ENCODE data around the gene CACNA1H.

Gene CACNA1H

DNA sequence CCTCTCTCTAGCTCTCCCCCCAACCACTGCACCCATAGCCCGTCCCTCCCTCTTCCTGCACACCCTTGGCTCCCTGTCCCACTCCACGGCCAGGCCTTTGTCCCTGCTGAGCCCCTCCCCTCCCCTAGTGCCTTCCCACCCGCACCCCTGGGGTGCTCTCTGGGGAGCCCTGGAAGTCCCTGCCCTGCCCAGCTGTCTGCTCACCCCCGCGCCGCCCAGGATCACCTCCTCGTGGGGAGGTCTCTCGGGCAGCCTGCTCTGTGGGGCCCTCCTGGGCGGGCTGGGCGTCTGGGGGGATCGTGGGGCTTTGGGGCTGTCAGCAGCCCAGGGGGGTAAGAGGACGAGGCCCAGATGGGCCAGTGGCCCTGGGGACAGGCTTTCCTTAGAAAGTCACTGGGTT is 18.1 kb downstream of the CACNA1H start:
- DNase-seq (ENCODE audit: low read depth in 2 of 3, low spot score in 2 of 3) = no peak

- no peak for DNase-seq (ENCODE audit: low read depth in 2 of 3, low spot score in 2 of 3)
These were observed 19.0 kb downstream of the CACNA1H start for GRCh38 chr16:1171854-1172428.

GRCh38 chr16:1172651-1173050 is 19.7 kb downstream of the CACNA1H start:
- no peak for DNase-seq (ENCODE audit: low read depth in 2 of 3, low spot score in 2 of 3)

GRCh38 chr16:1173788-1174451 is 21.0 kb downstream of the CACNA1H start:
- DNase-seq (ENCODE audit: low read depth in 2 of 3, low spot score in 2 of 3) = no peak

GRCh38 chr16:1174477-1175357 is 21.8 kb downstream of the CACNA1H start:
- no peak for DNase-seq (ENCODE audit: low read depth in 2 of 3, low spot score in 2 of 3)

DNA sequence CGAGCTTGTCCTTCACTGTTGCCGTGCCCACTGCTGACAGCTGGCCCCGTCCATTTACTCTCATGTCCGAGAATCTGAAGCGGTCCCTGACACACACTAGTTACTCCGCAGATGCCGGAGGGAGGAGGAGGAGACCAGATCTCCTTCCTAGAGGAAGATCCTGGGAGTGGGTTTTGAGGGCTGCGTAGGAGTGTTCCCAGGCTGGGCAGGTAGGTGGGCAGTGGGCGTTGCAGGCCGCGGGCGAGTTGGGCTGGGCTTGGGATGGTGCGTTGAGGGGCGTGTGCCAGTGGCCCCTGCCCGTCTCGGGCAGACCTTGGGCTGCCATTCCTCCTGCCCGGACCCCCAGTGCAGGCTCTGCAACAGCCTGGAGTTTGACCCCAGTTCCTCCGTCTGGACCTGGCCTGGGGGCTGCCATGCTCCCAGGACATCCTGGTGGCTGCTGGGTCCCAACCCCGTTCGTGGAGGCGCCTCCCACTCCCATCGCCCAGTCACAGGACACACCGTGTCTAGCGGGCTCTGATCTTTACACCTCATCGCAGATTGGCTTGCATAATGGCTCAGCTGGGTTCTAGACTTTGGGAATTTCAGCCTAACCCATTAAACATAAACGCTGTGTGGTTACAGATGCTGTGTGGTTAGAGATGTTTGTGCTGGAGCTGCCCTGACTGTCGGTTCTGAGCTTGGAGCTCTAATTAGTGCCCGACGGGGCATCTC is 22.8 kb downstream of the CACNA1H start:
- DNase-seq (ENCODE audit: low read depth in 2 of 3, low spot score in 2 of 3) = no peak

DNA sequence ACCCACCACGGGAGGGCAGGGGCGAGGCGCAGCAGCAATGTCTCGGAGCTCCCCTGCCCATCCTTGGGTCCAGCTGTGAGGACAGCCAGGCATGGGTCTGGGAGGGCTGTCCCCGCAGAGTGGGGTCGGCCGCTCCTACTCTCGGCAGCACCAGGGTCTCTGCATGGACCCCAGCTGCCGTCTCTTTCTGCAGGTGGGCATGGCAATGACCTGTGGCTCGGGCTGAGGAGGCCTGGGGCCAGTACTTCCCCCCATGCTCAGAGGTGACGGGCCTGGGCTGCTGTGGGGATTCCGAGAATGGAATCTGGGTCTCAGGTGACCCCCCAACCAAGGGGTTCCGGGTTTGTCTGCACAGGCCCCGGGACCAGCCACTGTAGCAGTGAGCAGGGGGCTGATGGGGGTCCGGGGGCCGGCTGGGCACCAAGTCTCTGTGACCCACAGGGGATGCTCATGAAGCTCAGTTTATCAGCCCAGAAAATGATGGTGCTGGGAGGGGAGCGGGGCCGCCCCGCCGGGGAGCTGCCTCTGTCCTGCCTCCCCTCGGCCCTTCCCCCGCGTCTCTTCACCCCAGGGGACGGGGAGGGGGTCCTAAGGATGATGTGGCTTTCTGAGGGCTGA is 23.5 kb downstream of the CACNA1H start:
- no peak for DNase-seq (ENCODE audit: low read depth in 2 of 3, low spot score in 2 of 3)

DNA sequence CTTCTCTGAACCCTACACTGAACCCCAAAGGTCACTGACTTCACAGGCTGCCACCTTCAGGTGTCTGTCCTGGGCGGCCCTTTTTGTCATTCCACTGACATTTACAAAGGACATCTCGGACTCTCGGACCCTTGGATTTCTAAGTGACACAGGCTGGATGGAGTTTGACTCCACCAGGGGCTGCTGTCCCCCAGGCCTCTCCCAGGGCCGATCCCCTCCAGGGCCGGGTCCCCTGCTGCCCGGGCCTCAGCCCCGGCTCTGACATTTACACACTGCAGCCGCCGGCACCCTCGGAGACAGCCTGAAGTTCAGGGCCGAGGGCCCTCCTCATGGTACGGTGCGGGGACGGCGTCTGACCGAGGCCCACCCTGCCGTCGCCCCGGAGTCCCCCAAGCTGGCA is 24.1 kb downstream of the CACNA1H start:
- DNase-seq (ENCODE audit: low read depth in 2 of 3, low spot score in 2 of 3) = no peak

DNA sequence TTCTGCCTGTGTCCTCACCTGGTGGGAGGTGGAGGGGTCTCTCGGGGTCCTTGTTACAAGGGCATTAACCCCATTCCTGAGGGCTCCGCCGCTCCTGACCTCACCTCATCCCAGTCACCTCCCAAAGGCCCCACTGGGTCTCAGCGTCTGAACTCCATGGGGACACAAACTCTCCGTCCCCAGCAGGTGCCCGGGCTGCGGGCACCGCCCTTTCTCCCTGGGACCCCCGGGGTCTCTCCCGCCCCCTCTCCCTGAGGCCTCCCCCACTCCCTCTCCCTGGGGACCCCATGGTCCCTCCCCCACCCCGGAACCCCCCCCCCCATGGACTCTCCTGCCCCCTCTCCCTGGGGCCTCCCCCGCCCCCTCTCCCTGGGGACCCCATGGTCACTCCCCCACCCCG is 24.8 kb downstream of the CACNA1H start:
- DNase-seq (ENCODE audit: low read depth in 2 of 3, low spot score in 2 of 3) = no peak

DNA sequence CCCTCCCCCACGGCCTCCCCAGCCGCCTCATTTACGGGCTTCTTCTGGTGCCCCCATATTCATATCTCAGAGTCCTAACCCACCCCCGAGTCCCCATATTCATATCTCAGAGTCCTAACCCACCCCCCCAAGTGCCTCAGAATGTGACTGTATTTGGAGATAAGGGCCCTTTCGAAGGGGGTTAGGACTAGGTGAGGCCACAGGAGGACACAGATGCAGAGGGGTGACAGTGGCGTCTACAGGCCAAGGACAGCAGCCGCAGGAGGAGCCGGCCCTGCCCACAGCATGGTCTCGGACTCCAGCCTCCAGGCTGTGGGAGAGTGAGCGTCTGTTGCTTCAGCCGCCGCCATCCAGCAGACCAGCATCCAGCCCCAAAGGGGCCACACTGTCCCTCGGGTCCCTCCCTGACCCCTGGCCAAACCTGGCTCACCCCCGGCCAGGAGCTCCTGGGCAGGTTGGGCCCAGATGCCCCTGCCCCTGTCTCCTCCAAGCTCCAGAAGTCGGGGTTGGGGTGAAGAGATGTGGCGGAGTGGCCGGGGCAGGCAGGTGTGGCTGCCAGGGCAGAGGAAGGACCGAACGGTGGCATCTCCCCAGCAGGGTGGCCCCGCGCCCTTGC is 25.5 kb downstream of the CACNA1H start:
- DNase-seq (ENCODE audit: low read depth in 2 of 3, low spot score in 2 of 3) = no peak

DNA sequence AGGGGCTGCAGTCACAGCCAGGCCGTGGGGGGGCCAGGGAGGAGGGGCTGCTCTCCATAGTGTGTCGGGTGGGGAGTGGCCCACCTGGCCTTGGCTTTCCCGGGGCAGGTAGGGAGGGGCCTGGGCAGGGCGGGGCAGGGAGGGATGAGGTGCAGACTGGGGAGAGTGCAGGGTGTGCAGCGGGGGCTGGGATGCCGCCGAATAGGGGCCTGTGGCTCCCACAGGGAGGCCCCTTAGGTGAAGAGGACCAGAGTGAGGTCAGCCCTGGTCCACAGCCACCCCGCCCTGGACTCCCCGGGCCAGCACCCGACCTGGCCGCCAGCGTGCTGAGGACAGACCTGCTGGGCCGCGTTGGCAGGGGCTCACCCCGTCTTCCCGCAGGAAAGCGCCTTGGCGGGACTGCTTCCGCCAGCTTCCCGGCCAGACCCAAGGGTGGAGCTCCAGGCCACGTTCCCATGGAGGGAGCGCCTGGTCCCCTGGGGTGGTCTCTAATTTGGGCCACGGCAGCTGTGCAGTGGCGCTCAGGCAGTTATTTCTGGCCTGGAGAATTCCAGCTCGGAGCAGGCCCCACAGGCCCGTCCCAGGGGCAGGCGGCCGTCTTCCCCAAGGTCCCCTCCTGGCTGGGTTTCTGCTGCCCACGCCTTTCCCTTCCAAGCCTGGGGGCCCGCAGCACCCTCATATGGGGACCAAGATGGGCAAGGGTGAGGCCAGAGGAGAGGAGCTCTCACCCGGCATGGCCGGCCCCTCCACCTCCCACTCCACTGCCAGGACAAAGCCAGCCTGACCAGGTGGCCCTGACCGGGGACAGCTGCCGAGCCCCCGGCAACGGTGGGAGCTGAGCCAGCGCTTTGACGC is 27.9 kb downstream of the CACNA1H start:
- no peak for DNase-seq (ENCODE audit: low read depth in 2 of 3, low spot score in 2 of 3)

DNA sequence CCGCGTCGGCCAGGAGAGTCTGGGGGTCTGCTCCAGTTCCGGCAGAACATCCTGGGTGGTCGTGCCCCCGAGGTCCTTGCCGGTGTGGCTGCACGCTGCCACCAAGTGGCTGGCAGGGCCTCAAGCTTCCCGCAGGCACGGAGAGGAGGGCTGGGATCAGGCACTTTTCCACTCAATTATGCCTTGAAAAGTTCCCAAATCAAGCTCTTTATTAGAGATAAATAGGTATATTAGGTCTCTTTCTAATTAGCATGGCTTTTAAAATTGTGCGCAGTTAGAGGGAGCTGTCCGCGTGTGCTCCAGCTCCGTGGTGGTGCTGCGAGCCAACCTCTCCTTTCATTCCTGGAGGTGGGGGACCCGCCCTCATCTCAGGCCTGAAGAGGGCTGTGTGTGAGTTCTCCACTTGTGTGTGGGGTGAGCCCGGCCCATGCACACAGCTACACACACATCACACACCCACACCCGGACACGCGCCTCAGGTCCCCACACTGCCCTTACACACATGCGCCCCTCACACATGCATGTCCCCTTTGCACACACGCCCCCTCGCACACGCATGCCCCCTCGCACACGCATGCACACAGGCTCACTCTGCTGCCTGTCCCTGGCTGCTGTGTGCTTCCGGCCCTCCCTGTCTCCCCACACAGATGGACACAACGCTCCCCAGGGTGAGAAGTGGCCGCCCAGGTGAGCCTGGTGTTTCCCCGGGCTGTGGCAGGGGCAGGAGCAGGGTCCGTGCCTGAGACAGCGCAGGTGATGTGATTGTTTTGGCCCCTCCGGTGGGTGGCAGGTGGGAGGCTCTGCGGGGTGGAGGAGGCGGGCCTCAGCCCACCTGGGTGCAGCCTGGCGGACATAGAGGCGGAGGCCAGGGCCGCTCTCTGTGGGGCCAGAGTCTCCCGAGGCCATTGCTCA is 28.8 kb downstream of the CACNA1H start:
- no peak for DNase-seq (ENCODE audit: low read depth in 2 of 3, low spot score in 2 of 3)

- DNase-seq (ENCODE audit: low read depth in 2 of 3, low spot score in 2 of 3) = no peak
These were observed 29.4 kb downstream of the CACNA1H start for GRCh38 chr16:1182316-1182671.

GRCh38 chr16:1182950-1183907 is 30.3 kb downstream of the CACNA1H start:
- DNase-seq (ENCODE audit: low read depth in 2 of 3, low spot score in 2 of 3) = no peak

- no peak for DNase-seq (ENCODE audit: low read depth in 2 of 3, low spot score in 2 of 3)
These were observed 31.4 kb downstream of the CACNA1H start for GRCh38 chr16:1184156-1184868.

DNA sequence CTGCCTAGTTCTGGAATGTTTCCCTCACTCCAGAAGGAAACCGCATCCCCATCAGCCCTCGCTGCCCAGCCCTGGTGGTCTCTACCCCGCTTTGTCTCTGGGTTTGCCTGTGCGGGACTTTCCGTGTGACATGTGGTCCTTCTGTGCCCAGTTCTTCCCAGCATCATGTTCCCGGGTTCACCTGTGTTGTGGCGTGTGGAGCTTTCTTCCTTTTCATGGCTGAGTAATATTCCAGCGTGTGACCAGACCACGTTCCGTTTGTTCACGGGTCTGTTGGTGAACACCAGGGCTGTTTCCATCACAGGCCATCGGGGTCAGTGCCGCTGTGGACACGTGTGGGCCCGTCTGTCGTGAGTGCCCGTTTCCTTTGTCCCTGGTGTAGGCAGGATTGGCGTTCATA is 32.1 kb downstream of the CACNA1H start:
- DNase-seq (ENCODE audit: low read depth in 2 of 3, low spot score in 2 of 3) = no peak
